A673 (cell line): Measurements from ENCODE around the gene ZC3H12D. TPM values are rescaled to one million over a fixed set of nuclear protein-coding genes. Genes with fewer than 3 reads are reported as not detected.

Experiments
- BruUV-seq: library from RNA; stranded (reverse); fragments of 400-500 nt; replicated peaks from 2 replicates; lab custom pipeline; 2021; lab: Mats Ljungman, UMichigan
- CTCF ChIA-PET: fragments of 300-600 bp; sonication (Branson Sonifier 250); formaldehyde crosslinking; loops from one replicate; lab custom pipeline; 2022; ENCODE audit warnings: antibody characterized with exemption; lab: Charles Lee
- POLR2A ChIA-PET: fragments of 300-600 bp; sonication (Branson Sonifier 250); formaldehyde crosslinking; loops from one replicate; lab custom pipeline; 2022; ENCODE audit warnings: antibody characterized with exemption; ENCODE audit not compliant: low non-redundant PET; lab: Charles Lee
- DNase-seq: peaks from one replicate; pipeline ENCODE4 v3.0.0-alpha.2; 2015; ENCODE audit warnings: low spot score
- H3K27ac ChIP-seq: fragments of 200-600 bp; sonication (generic); 2 replicates; pipeline ENCODE4 v1.5.1; 2016; ENCODE audit warnings: mixed run types, low read depth, mild to moderate bottlenecking, mixed read lengths, antibody characterized with exemption, low read length; ENCODE audit not compliant: poor library complexity, severe bottlenecking
- H3K27me3 ChIP-seq: fragments of 200-600 bp; sonication (generic); replicated peaks from 2 replicates; pipeline ENCODE4 v1.6.1; 2017; ENCODE audit warnings: mixed run types, low read depth, mild to moderate bottlenecking, mixed read lengths, antibody characterized with exemption, low read length; ENCODE audit not compliant: insufficient read depth, poor library complexity
- H3K36me3 ChIP-seq: fragments of 200-600 bp; sonication (generic); 2 replicates; pipeline ENCODE4 v1.6.1; 2016; ENCODE audit warnings: mixed run types, mild to moderate bottlenecking, mixed read lengths, antibody characterized with exemption, low read length; ENCODE audit not compliant: insufficient read depth, poor library complexity, severe bottlenecking
- H3K4me1 ChIP-seq: fragments of 200-600 bp; sonication (generic); 2 replicates; pipeline ENCODE4 v1.6.1; 2017; ENCODE audit warnings: mixed run types, mild to moderate bottlenecking, mixed read lengths, antibody characterized with exemption, low read length; ENCODE audit not compliant: insufficient read depth, poor library complexity, severe bottlenecking
- H3K4me3 ChIP-seq: fragments of 200-600 bp; sonication (generic); 2 replicates; pipeline ENCODE4 v1.5.1; 2016; ENCODE audit warnings: low read depth, mixed run types, mild to moderate bottlenecking, mixed read lengths, low read length; ENCODE audit not compliant: poor library complexity, severe bottlenecking
- H3K9me3 ChIP-seq: fragments of 200-600 bp; sonication (generic); 2 replicates; pipeline ENCODE4 v1.6.1; 2016; ENCODE audit warnings: mixed run types, low read depth, mild to moderate bottlenecking, mixed read lengths, antibody characterized with exemption, low read length; ENCODE audit not compliant: poor library complexity, severe bottlenecking
- EZH2 ChIP-seq: fragments of 200-600 bp; sonication (generic); IDR thresholded peaks from 2 replicates; pipeline ENCODE4 v1.6.1; 2017; ENCODE audit warnings: borderline replicate concordance, low read depth, mild to moderate bottlenecking, mixed read lengths, antibody characterized with exemption, low read length; ENCODE audit not compliant: poor library complexity, severe bottlenecking
- intact Hi-C: fragments of 100-400 bp; cut with micrococcal nuclease; formaldehyde crosslinking; loops from one replicate; pipeline ENCODE4 v1.10.0; 2022; ENCODE audit not compliant: unreplicated experiment
- total RNA-seq: library from RNA; stranded (reverse); gene quantifications from 2 replicates; pipeline ENCODE4 v1.2.3, GENCODE V29; 2021
- TF ChIP-seq, protein P1 (sequence below): fragments of 300-800, 200-600 bp; sonication (generic); conservative IDR thresholded peaks from 2 replicates; pipeline ENCODE4 v1.5.1; 2017; ENCODE audit warnings: low read depth, mild to moderate bottlenecking, antibody characterized with exemption, low read length, moderate library complexity, mixed read lengths

The ZC3H12D gene
- total RNA-seq, 1 experiment from 2014 or later: 0.30 TPM

DNA sequence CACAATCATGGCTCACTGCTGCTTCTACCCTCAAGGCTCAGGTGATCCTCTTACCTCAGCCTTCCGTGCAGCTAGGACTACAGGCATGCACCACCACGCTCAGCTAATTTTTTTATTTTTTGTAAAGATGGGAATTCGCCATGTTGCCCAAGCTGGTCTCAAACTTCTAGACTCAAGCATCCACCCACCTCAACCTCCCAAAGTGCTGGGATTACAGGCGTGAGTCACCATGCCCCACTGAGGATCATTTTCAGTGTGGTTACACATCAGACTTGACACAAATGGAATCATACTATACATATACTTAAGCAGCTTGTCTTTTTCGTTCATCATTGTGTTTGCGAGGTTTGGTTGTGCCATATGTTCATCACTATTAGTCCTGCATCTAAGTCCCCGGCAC lies 26.6 kb downstream of the ZC3H12D start:
- CTCF ChIA-PET: no interaction called here
- no peak for TF ChIP-seq EZH2
- TF ChIP-seq, protein P1, sequence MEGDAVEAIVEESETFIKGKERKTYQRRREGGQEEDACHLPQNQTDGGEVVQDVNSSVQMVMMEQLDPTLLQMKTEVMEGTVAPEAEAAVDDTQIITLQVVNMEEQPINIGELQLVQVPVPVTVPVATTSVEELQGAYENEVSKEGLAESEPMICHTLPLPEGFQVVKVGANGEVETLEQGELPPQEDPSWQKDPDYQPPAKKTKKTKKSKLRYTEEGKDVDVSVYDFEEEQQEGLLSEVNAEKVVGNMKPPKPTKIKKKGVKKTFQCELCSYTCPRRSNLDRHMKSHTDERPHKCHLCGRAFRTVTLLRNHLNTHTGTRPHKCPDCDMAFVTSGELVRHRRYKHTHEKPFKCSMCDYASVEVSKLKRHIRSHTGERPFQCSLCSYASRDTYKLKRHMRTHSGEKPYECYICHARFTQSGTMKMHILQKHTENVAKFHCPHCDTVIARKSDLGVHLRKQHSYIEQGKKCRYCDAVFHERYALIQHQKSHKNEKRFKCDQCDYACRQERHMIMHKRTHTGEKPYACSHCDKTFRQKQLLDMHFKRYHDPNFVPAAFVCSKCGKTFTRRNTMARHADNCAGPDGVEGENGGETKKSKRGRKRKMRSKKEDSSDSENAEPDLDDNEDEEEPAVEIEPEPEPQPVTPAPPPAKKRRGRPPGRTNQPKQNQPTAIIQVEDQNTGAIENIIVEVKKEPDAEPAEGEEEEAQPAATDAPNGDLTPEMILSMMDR: no peak
- POLR2A ChIA-PET: no interaction called here
- Histone ChIP-seq H3K27me3 (no peaks in the 10 kb centered on the region), H3K27ac (no peak overlapping the region), H3K4me3 (no peak overlapping the region), H3K36me3 (no peaks in the 10 kb centered on the region), H3K9me3 (no peaks in the 10 kb centered on the region), H3K4me1 (peaks cover 7% of the 10 kb centered on the region)
- no peak for DNase-seq
- intact Hi-C loops: no loop called here
- no TSS peak for BruUV-seq

GRCh38 chr6:149457316-149457884 lies 27.4 kb downstream of the ZC3H12D start:
- H3K36me3 ChIP-seq: no peaks in the 10 kb centered on the region
- TF ChIP-seq EZH2: no peak
- TF ChIP-seq, protein P1: no peak
- CTCF ChIA-PET: no interaction called here
- BruUV-seq: no TSS peak
- no peak for DNase-seq
- intact Hi-C loops: no loop called here
- H3K4me1 ChIP-seq: peaks cover 7% of the 10 kb centered on the region
- H3K9me3 ChIP-seq: no peaks in the 10 kb centered on the region
- POLR2A ChIA-PET: no interaction called here
- H3K27ac ChIP-seq: no peak overlapping the region
- no peak overlapping the region for H3K4me3 ChIP-seq
- H3K27me3 ChIP-seq: no peaks in the 10 kb centered on the region

GRCh38 chr6:149456311-149457021 lies 28.3 kb downstream of the ZC3H12D start:
- H3K27me3 ChIP-seq: no peaks in the 10 kb centered on the region
- TF ChIP-seq, protein P1: no peak
- no peak for TF ChIP-seq EZH2
- H3K27ac ChIP-seq: no peak overlapping the region
- H3K36me3 ChIP-seq: no peaks in the 10 kb centered on the region
- ChIA-PET POLR2A (no interaction called here), CTCF (no interaction called here)
- no TSS peak for BruUV-seq
- intact Hi-C loops: no loop called here
- no peak for DNase-seq
- peaks cover 7% of the 10 kb centered on the region for H3K4me1 ChIP-seq
- H3K4me3 ChIP-seq: no peak overlapping the region
- H3K9me3 ChIP-seq: no peaks in the 10 kb centered on the region
